ENCODE results near the gene TOP2A.

Gene TOP2A

DNA sequence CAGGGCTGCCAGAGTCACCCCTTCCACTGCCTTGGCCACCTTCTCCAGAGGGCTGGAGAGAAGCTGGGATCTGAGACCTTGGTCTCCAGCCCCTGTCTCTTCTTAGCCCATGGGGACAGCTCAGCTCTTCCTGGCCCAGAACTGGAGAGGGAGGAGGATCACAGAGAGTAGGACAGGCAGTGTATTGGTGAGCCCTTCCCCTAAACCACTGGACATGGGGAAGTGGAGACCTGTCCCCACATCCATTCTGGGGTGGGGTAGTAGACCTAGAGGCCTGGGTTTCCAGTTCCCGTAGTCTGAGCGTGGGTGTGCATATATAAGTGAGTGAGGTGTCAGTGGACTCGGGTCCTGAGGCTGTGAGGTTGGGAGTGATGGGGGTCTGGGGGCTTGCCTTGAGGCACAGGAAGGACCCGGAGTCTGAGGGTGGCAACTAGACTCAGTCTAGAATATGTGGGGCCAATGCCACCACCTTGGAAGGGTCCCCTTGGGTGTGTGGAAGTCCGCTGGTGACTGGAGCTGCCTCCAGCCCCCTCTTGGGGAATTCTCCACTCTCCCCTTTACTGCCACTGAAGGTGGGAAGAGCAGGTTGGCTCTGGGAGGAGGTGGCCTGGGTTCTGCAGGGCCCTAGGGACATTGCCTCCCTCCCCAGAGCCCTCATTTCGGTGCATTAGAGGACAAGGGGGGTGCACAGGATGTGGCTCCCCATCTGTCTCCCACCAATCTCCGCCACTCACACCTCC is 73.1 kb downstream of the TOP2A start:
- FAIRE-seq = no peak

DNA sequence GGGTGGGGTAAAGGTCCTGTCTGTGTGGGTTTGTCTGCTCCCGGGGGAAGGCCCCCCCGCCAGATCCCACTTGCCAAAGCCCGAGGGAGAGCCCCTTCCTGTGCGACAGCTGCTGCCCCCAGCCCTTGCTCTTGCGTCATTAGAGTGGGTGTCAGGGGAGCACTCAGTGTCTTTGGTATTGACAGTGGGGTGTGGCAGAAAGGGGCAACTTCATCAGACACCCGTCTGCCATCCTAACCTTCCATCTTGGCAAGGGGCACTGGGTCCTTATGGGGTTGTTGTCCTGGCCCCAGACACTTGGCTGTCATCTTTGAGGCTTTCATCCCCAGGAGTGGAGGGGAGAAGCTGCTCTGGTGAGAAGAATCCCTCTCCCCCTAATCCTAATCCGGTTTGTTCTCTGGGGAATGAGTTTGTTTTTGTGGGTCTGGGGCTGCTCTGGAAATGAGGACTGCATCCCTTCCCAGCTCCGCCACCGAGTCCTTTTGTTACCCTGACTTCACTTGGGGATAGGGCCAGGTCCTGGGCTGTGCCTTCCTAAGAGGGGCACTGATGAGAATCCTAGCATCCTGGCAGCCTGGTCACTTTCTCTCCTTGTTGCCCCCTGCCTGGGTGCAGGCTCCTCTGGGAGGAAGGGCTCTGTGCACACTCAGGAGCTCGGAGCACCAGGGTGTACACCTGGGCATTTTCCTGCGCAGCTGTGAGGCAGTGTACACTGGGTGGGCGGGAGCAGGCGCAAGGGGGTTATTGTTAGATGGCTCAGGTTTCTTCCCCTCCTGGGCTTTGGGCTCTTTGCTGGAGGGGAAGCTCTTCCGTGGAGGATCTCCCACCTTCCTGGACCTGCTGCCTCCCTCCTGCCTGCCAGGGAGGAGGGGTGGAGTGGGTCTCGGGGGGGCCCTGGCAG is 74.2 kb downstream of the TOP2A start:
- no peak for FAIRE-seq

DNA sequence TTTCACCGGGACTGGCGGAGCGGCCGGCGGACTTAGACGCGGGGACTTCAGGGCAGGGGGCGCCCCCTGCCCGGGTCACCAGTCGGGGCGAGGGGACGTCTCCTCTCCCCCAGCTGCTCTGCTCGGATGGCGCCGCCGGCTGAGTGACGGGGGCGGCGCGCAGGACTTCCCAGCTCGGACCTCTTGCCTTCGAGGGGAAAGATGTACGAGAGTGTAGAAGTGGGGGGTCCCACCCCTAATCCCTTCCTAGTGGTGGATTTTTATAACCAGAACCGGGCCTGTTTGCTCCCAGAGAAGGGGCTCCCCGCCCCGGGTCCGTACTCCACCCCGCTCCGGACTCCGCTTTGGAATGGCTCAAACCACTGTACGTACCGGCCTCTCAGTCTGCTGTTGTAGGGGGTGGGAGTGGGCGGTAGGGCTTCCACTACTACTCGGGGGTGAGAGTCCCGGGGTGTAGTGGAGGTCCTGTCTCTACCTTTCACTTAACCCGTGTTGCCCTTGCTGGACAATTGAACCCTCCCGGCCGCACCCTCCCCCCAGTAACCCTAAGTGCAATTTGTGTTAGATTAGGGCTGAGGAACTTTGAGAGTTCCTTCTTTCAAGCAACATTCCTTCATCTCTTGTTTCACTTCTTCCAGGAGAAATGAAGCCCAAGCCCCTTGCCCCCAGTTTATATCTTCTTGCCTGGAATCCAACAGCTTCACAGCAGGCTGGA is 75.0 kb downstream of the TOP2A start:
- FAIRE-seq = no peak

DNA sequence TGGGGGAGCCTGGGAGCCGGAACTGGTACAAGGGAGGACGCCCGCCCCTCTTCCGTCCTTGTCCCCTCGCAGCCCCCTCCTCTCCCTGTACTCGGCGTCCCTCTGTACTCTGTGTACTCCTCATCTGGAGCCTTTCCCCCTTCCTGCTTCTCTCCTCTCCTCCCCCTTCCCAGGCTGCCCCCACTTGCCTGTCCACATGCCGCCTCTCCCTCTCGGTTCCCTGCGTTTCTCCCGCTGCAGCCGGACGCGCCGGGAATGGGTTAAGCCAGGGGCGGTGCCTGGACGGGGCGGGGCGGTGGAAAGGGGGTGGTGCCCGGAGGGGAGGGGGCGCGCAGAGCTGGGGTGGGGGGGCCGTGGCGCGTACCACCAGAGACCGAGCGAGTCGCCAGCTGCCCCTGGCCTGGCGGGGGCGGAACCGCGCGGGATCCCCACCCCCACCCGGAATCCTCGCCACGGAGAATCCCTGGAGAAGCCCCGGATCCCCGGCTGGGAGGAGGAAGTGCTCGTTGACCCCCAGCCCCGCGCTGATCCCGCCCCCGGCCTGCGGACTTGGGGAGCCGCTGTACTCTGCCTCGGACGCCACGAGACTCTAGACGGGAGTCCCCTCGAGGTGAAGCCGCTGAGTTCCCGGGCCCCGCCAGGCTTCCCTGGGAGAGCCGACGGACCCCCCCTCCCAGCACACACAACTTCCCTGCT is 75.7 kb downstream of the TOP2A start:
- FAIRE-seq = no peak

DNA sequence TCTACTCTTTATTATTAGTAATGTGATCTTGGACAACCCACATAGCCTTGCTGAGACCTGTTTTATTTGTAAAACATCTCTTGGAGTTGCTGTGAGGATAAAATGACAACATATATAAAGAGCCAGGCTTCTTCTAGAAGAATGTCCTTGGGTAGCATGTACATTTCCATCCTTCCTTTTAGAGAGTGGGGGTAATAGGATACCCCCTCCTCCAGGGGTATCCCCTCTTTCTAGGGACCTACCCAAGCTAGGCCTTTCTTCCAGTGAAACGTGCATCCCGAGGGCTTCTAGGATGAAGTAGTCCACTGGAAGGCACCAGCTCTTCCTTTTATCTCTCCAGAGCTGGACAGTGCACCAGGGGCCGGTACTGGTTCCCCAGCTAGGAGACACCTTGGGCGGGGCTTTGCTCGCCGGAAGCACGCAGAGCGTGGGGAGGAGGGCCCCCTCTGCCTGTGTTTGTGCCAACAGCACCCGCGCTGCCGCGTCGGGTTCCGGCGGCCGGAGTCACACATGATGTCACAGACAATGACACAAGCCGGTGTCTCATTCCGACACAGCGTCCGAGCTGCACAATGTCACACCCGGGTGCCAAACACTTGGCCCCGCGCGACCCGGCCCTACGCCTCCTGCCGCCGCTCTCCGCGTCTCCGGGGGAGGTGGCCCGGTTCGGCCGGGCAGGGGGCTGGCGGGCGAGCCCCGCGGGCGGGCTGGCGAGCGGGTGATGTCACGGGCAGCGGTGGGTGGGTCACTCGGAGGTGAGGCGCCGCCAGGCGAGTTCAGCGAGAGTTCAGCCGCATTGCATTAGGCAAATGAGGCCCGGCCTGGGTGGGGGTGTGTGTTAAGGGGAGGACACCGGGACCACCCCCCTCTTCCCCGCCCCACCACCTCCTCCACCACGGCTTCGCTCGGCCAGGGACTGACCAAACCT is 76.6 kb downstream of the TOP2A start:
- FAIRE-seq = no peak

DNA sequence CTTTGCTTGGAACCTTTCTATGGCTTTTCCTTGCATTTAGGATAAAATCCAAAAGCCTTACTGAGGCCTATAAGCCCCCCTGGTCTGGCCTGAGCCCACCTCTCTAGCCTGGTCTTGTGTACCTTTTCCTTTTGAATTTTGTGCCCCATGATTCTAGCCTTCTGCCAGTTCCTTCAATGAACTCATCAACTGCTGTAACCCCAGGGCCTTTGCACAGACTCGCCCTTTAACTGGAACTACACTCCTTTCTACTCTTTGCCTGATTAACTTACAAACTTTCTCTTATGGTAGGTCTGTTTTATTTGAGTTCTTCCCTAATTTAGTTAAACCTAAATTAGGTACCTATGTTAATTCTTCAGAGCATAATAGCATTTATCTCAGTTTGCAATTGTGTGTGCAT is 77.4 kb downstream of the TOP2A start:
- no peak for FAIRE-seq

DNA sequence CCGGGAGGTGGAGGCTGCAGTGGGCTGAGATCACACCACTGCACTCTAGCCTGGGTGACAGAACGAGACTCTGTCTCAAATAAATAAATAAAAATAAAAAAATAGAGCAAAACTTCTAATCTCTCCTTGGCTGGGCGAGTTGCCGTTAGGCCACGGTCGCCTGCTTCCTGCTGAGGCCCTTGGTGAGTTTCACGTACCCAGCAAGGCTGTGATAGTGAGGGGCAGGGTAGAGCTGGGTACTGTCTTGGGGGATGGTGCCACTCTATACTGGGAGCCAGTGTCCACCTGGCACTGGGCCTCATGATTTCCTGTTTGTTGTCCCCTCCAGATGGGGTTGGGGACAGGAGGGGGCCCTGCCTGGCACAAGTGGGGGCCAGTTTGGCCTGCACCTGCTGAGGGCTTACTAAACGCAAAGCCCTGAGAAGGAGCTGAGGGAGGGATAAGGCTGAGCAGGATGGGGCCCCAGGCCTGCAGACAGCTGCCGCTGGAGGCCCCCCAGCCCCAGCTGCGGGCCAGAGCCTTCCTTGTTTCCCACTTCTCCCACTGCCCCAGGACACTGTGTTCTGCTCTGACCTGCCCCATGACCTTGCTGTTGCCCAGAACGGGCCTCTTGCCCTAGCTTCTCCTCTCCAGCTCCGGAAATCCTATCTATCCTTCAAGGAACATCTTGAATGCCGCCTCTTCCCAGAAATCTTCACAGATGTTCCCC is 78.6 kb downstream of the TOP2A start:
- no peak for FAIRE-seq

Data from islet of Langerhans (tissue), 1 donor.